H4 (cell line): ENCODE results near the gene MBNL1. TPM values are rescaled to one million over a fixed set of nuclear protein-coding genes. Genes with fewer than 3 reads are reported as not detected.

Source experiments
- DNase-seq: peaks from one replicate; pipeline ENCODE4 v3.0.0-alpha.2; 2015; ENCODE audit warnings: low spot score
- total RNA-seq: library from RNA; depleted of rRNA; stranded (reverse); fragments of >200 nt; shearing (Covaris generic); gene quantifications from 2 replicates; pipeline ENCODE4 v1.2.3, GENCODE V29; 2014

The MBNL1 gene
- total RNA-seq, 1 experiment from 2014 or later: 153 TPM

DNA sequence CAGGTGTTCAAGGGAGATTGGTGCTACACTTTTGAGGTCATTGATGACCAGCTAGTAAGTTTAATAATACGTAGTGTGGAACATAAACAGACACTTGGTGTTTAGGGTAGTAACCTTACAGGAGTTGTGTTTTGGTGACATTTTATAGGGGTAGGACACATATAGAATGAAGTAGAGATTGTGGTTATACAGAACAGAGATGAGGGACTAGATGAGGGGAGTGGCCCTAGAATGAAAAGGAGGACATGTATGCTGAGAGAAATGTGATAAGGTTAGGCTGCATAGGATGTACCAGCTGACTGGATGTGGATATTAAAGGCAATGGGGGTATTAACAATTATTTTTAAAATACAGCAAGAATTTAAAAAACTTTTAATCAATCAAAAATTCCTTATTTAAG, 8.0 kb downstream of the MBNL1 start:
- no peak for DNase-seq

DNA sequence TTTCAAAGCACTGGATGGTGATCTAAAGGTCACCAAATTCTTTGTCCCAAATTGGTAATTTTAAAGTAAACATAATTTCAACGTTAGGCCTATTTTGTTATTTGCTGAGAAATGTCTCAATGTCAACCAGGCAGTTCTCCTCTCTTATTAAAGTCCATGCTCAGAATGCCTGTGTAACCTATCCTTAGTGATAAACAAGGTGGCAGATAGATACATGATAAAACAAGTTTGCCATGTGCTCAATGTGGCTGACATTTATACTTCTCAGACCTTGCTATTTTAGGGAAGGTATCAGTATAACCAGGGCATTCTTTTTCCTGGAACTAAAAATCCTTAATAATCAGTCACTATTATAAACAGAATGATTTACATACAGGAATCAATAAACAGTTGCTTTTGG, 8.5 kb downstream of the MBNL1 start:
- DNase-seq: no peak

DNA sequence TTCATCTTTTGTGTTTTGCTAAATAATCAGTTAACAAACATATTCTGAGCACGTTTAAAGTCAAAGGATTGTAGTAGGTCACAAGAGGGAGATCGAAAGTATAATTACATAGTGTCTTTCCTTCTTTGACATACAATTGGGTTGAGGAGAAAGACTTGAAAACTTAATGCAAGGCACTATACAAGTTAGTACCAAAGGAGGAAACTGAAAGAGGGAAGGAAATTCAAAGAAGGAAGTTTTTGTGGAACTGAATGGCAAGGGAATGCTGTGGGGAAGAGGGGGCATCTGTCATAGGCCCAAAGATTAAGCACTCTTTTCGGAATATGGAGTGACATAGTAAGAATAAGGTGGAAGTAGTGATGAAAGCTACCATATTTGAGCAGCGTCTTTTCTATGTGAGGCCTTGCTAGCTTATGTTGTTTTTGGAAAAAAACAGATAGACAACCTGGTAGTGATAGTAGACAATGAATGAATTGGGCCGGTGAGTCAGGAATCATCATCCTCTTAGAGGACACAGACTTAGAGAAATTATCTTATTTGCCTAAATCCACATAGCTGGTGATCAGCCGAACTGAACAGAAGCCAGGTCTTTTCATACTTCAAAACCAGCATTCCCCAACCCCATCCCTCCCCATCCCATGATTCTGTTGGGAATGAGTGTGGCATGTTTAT, 10.2 kb downstream of the MBNL1 start:
- no peak for DNase-seq

DNA sequence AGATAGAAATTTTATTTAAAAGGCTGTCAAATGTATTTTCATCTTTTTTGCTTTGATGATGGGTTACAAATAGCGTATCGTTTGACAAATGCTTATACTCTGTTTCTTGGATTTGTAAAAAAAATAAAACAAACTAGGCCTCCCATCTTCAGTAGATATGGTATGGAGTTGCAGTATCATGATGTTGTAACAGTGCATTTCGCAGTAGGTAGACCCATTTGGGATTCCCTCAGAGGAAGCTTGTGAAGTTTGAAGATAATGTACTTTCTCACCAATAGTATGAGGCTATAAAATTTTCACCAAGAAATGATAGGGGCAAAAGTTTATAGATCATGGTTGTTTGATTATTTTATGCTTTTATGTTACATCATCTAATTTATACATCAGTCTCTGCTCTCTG, 10.8 kb downstream of the MBNL1 start:
- DNase-seq: no peak

DNA sequence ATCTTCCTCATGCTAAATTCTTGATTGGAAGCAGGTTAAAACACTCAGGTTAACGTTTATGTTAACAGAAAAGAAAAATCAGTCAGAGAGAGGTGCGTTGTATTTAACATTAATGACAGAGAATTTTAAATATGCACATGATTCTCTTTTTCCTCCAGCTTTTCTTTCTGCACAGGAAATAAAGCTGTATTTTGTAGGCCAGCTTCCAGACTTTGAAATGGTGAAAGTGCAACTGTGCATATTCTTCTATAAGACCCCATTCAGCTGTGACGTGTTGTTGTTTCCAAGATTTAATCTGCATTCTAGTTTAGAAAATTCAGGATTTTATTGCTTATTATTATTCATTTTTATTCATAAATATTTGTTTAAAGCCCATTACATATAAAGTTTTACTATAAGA, 11.8 kb downstream of the MBNL1 start:
- no peak for DNase-seq

- DNase-seq: no peak
These were observed 12.5 kb downstream of the MBNL1 start for GRCh38 chr3:152281133-152281713.

DNA sequence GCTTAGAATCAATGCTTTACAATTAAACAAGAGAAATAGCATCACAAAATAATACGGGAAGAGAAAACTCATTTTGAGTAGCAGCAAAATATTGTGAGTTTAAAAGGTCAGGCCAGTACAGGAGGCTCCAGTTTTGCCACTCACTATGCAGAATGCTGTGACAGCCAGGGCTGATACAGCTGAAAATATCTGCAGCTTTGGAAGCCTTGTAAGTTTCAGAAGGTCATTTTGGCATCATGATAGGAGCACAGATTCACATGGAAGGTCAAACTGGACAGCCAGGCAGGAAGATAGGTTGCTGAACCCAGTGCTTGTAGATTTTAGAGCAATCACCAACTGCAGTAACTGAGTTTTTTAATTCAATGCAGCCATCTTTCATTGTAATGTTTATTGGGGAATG, 14.1 kb downstream of the MBNL1 start:
- DNase-seq: no peak

- no peak for DNase-seq
These were observed 15.0 kb downstream of the MBNL1 start for GRCh38 chr3:152283492-152284381.

DNA sequence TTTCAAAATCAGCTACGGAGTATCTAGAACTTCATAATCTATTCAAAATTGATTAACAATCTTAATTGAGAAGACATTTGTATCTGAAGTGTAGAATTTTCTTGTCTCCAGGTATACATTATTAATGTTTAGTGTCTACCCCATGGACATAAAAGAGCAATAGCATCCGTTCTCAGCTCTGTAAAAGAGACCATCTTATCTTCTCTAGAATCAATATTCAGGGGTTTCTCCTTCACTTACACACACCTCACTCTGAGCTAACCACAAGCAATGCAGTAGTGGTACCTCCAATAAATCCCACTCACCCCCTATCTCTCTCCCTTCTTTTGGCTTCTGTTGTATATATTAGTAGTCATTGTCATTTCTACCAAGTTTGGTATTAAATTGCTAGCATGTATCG, 16.2 kb downstream of the MBNL1 start:
- no peak for DNase-seq

DNA sequence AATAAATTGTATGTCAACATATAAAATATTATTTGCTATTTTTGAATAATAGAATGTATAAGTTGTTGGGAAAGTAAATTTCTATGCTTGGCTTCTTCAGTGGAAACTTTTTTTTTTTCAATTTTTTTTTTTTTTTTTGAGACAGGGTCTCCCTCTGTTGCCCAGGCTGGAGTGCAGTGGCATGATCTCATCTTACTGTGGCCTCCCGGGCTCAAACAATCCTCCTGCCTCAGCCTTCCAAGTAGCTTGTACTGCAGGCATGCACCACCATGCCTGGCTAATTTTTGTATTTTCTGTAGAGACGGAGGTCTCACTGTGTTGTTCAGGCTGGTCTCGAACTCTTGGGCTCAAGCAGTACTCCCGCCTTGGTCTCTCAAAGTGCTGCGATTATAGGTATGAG, 16.8 kb downstream of the MBNL1 start:
- no peak for DNase-seq

- no peak for DNase-seq
These were observed 19.3 kb downstream of the MBNL1 start for GRCh38 chr3:152287898-152288576.

DNA sequence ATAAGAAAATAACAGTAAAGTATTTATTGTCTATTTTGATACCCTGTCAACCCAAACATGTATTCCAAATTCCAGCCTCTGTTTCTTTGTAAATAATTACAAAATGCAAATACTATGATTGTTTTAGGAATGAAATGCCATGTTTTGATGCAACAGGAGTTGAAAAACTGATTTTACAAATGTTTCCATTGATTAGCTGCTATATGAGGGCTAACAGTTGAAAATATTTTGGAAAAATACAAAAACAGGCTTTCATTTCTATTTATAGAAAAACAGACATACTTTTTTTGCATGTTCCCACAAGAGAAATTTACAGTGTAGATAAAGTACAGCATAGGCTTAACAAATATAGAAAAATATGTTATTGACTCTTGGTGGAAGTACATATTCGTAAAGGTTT, 20.0 kb downstream of the MBNL1 start:
- no peak for DNase-seq

- no peak for DNase-seq
These were observed 21.0 kb downstream of the MBNL1 start for GRCh38 chr3:152289708-152290107.

DNA sequence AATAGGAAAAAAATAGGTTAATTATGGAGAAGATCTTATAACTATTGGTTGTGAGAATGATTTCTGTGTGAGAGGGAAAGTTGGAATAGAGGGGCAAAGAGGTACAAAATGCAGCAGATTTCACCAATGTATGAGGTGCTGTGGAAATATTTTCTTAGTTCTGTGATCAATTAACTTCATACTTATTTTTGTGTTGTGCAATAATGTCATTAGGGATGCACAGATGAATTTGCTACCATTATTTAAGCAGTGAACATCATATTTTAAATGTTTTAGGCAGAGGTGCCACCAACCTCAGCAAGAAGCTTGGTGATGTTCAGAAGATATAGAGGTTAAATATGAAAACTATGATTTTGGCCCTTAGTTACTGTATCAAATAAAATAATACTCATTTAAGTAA, 21.6 kb downstream of the MBNL1 start:
- DNase-seq: no peak

DNA sequence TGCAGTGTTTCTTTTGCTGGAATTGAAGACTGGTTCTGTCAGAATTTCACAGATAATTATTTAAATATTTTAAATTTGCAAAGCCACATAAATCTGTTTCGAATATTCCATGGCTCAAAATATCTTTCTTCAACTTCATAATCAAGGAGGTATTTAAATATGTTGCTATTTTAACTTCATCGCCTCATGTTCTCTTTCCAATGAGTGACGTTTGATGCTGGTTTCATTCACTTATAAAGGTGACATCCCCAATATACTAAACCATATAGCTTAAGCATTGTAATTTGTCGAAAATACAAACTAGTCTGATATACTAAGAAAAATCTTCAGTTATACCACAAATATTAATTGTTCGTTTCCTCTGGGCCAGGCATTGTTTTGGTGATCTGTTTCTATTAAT, 22.5 kb downstream of the MBNL1 start:
- DNase-seq: no peak

GRCh38 chr3:152291649-152292066, 22.9 kb downstream of the MBNL1 start:
- DNase-seq: peak; percentile 34

- DNase-seq: no peak
These were observed 23.6 kb downstream of the MBNL1 start for GRCh38 chr3:152292366-152292765.

DNA sequence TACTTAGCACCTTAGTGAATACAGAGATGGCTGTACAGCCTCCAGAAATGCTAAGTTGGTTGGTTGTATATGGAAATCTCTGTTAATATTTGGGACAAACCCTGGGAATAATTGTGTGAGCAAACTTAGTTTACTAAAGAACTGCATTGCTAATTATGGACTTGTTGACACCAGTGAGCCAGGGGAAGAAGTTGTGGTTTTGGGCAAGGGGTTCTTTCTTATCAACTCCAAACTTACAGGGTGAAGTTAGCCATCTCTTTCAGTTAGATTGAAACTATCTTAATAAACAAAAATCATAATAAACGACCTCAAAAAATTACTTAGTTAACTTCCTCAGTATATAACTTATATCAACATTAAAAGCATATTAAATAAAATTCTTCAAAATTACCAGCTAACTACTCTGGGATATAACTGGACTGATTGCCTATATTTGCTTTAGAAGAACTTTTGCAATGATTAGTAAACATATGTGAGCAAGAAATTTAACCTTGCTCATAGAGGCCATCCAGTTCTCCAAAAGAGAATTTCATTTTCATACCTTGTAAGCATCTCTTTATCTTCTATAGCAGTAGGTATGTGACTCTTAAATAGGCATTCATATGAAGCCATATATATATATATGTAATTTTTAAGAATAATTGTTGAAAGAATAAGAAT, 24.7 kb downstream of the MBNL1 start:
- DNase-seq: no peak

GRCh38 chr3:152295344-152295743, 26.6 kb downstream of the MBNL1 start:
- no peak for DNase-seq

- no peak for DNase-seq
These were observed 27.1 kb downstream of the MBNL1 start for GRCh38 chr3:152295806-152296205.

- no peak for DNase-seq
These were observed 27.7 kb downstream of the MBNL1 start for GRCh38 chr3:152296382-152296781.

DNA sequence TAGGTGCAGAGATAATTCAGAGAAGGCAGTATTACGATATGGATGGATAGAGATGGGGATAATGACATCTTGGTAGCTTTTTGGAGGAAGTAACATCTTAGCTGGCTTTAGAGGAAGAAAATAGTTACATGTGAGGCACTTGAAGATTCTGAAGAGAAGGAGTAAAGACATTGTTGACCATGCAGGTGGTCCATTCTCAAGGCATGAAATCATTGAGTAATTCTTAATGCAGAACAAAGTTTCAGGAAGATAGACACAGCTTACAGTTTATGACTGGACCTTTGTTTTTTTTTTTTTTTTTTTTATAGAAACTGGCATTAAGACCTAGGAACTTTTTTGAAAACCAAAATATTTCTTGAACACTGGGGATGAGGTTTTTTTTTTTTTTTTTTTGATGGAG, 28.2 kb downstream of the MBNL1 start:
- no peak for DNase-seq
